Measurements from ENCODE around the gene PCYOX1L.
"Not testable (repeated sequence)": the region's sequence is repeated elsewhere in the genome, so short reads cannot be mapped to it uniquely, and the experiment has no call there.

PCYOX1L gene

DNA sequence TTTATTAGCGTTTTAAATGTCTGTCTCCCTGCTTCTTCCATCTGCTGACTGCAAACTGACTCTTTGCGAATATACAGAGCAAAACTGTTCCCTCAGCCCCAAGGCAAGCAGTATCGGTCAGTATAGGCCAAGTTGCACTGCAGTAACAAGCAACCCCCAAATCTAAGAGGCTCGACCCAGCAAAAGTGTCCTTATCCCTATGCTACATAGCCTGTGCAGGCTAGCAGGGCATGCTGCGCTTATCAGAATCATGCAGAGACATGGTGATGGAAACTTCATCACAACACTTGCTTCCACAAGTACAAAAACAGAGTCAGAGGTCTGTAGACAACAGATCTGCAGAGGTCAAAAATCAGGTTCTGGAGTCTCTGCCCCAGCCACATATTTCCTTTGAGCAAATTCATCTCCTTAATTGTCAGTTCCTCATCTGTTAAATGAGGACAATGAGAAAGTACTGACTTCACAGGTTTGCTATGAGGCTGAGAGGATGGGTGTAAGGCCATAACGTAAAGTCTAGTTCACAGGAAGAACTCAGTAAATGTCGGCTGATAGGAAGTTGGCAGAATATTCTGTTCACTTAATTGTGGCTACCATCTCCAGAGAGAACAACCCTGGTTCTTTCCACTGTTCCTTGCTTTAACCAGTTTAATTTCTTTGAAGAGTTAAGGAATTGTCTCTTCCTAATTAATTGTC lies 30.8 kb downstream of the PCYOX1L start:
- Histone ChIP-seq H3K9me3 (no peaks in the 10 kb centered on the region), H3K27me3 (no peaks in the 10 kb centered on the region), H3K36me3 (no peaks in the 10 kb centered on the region), H3K4me1 (peaks cover 20% of the 10 kb centered on the region), H3K4me3 (ENCODE audit: low read depth, low read length) (no peak overlapping the region)
- DNase-seq: no peak
- TF ChIP-seq, protein P1, sequence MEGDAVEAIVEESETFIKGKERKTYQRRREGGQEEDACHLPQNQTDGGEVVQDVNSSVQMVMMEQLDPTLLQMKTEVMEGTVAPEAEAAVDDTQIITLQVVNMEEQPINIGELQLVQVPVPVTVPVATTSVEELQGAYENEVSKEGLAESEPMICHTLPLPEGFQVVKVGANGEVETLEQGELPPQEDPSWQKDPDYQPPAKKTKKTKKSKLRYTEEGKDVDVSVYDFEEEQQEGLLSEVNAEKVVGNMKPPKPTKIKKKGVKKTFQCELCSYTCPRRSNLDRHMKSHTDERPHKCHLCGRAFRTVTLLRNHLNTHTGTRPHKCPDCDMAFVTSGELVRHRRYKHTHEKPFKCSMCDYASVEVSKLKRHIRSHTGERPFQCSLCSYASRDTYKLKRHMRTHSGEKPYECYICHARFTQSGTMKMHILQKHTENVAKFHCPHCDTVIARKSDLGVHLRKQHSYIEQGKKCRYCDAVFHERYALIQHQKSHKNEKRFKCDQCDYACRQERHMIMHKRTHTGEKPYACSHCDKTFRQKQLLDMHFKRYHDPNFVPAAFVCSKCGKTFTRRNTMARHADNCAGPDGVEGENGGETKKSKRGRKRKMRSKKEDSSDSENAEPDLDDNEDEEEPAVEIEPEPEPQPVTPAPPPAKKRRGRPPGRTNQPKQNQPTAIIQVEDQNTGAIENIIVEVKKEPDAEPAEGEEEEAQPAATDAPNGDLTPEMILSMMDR (IDR thresholded peaks at IDR 0.05; ENCODE audit: low read depth, low read length): no peak

DNA sequence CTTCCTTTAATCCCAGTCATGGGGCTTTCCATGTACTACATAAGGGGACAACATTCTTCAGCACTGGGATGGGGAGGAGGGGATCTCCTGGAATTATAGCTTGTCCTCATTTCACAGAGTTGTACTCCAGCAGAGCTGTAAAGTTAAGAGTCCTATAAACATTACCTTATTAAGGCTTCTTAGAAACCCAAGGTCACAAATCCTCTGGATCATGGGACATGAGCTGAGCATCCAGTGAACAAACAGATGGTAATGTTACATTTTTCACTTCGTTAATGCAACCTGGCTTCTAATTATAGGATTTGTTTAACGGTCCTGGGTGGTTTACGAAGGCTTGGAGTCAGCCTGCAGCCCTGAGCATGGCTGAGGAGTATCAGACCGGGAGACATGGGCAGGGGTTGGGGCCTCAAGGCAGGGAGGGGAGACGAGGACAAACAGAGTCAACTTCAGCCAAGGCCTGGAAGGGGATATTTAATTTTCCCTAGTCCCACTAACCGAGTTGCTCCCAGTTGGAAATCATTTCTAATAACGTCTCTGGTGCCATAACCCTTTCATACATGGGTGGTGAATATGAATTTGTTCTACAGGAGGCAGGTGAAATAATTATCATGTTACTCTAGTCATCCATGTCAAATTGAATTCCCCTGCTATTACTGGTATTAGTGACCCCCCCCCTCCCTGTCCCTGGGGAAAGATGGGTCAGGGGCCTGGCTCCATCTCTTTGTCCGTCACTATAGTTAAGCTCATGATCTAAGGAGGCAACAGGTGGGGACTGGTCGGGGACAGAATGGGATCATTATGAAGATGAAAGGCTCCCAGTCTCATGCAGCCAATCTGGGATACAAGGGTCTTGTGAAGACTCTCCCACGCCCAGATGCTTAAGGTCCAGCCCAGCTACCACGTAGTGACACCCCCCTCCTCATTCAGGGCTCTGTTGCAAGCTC lies 32.0 kb downstream of the PCYOX1L start:
- TF ChIP-seq, protein P1 (IDR thresholded peaks at IDR 0.05; ENCODE audit: low read depth, low read length): no peak

DNA sequence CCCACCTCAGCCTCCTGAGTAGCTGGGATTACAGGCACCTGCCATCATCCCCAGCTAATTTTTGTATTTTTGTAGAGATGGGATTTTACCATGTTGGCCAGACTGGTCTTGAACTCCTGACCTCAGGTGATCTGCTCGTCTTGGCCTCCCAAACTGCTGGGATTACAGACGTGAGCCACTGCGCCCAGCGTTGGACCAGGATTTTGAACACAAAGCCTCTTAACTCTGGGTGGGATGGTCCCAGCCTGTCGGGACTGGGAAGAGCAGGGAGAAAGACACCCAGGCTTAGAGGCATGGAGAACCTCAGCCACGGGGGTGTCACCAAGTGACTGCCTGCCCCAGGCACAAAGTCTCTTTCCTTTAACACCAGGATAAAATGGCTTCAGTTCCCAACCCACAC lies 33.2 kb downstream of the PCYOX1L start:
- not testable (repeated sequence) for H3K4me3 ChIP-seq (ENCODE audit: low read depth, low read length); DNase-seq; H3K27me3 ChIP-seq; H3K4me1 ChIP-seq; H3K36me3 ChIP-seq; H3K9me3 ChIP-seq

More for the DNA sequence above, 32.0 kb downstream of the PCYOX1L start:
- Histone ChIP-seq H3K9me3 (no peaks in the 10 kb centered on the region), H3K27me3 (no peaks in the 10 kb centered on the region), H3K4me3 (ENCODE audit: low read depth, low read length) (no peak overlapping the region), H3K4me1 (peaks cover 20% of the 10 kb centered on the region), H3K36me3 (no peaks in the 10 kb centered on the region)
- peak; percentile 54 for DNase-seq

DNA sequence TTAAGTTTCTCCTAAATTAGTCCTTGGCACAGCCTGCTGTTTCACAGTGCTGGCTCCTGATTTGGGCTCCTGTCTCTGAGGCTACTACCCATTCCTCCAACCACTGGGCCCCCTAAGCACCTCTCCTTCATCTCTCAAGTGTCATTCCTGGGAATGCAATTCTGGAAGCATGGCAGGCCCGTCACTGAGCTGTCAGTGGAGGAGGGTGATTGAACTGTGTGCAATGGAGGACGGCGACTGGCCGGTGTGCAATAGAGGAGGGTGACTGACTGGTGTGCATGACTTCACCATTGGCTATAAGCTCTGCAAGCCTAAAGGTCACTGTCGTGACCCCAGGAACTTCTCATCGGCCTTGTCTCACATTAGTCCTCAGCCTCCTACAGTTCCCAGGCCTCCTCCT lies 33.7 kb downstream of the PCYOX1L start:
- Histone ChIP-seq H3K36me3 (no peaks in the 10 kb centered on the region), H3K9me3 (no peaks in the 10 kb centered on the region), H3K4me1 (peaks cover 6% of the 10 kb centered on the region), H3K27me3 (no peaks in the 10 kb centered on the region), H3K4me3 (ENCODE audit: low read depth, low read length) (no peak overlapping the region)
- TF ChIP-seq, protein P1 (IDR thresholded peaks at IDR 0.05; ENCODE audit: low read depth, low read length): no peak
- DNase-seq: no peak

DNA sequence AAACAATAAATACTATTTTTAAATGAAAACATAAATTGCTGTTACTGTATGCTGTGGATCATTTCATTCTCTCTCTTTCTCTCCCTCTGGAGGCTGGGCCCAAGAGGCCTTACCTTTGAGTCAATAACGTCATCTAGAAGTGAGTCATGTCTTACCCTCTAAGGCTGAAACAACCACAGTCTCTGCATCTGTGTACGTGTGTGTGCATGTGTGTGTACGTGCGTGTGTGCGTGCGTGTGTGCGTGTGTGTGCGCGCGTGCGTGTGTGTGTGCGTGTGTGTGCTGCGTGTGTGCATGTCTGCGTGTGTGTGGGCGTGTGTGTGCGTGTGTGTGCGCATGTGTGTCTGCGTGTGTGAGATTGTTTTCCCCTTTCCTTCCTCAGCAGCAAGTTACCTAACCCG lies 34.9 kb downstream of the PCYOX1L start:
- no peaks in the 10 kb centered on the region for H3K36me3 ChIP-seq
- no peaks in the 10 kb centered on the region for H3K27me3 ChIP-seq
- no peaks in the 10 kb centered on the region for H3K9me3 ChIP-seq
- peaks cover 6% of the 10 kb centered on the region for H3K4me1 ChIP-seq
- no peak for DNase-seq
- H3K4me3 ChIP-seq (ENCODE audit: low read depth, low read length): no peak overlapping the region
- TF ChIP-seq, protein P1 (IDR thresholded peaks at IDR 0.05; ENCODE audit: low read depth, low read length): no peak

DNA sequence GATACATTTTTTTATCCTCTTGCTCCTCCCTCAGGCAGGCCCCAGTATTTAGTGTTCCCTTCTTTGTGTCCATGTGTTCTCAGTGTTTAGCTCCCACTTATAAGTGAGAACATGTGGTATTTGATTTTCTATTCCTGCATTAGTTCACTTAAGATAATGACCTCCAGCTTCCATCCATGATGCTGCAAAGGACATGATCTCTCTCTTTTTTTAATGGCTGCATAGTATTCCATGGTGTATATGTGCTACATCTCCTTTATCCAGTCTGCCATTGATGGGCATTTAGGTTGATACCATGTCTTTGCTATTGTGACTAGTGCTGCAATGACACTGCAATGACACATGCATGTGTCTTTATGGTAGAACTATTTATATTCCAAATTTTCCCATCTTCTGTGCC lies 37.1 kb downstream of the PCYOX1L start:
- H3K9me3 ChIP-seq; H3K4me3 ChIP-seq (ENCODE audit: low read depth, low read length); DNase-seq; H3K36me3 ChIP-seq; H3K27me3 ChIP-seq: not testable (repeated sequence)
- H3K4me1 ChIP-seq: peaks cover 11% of the 10 kb centered on the region

DNA sequence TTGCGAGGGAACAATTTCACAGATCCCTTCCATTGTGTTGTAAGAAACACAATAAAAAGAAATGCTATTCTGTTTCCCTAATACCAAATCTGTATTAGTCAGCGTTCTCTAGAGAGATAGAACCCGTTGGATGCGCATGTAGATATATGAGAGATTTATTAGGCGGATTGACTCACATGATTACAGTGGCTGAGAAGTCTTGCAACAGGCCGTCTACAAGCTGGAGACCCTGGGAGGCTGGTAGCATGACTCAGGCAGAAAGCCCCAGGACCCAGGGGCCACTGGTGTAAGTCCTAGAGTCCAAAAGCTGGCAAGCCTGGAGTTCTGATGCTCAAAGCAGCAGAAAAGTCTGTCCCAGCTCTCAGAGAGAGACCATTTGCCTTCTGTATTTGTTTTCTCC lies 39.7 kb downstream of the PCYOX1L start:
- TF ChIP-seq, protein P1 (IDR thresholded peaks at IDR 0.05; ENCODE audit: low read depth, low read length): no peak
- Histone ChIP-seq H3K4me1 (peaks cover 18% of the 10 kb centered on the region), H3K9me3 (no peaks in the 10 kb centered on the region), H3K27me3 (no peaks in the 10 kb centered on the region), H3K36me3 (no peaks in the 10 kb centered on the region), H3K4me3 (ENCODE audit: low read depth, low read length) (no peak overlapping the region)
- no peak for DNase-seq

DNA sequence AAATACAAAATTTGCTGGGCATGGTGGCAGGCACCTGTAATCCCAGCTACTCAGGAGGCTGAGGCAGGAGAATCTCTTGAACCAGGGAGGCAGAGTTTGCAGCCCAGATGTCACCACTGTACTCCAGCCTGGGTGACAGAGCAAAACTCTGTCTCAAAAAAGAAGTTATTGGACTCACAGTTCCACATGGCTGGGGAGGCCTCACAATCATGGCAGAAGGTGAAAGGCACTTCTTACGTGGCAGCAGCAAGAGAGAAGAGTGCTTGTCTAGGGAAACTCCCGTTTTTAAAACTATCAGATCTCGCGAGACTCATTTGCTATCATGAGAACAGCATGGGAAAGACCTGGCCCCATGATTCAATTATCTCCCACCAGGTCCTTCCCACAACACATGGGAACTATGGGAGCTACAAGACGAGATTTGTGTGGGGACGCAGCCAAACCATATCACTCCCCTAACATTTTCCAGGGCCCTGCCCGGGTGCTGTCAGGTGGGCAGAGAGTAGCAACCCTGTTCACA lies 41.0 kb downstream of the PCYOX1L start:
- not testable (repeated sequence) for H3K4me3 ChIP-seq (ENCODE audit: low read depth, low read length); H3K27me3 ChIP-seq; DNase-seq; H3K9me3 ChIP-seq; H3K36me3 ChIP-seq
- H3K4me1 ChIP-seq: peaks cover 18% of the 10 kb centered on the region

All from BE2C (cell line).